GM21526 (cell line): Measurements from ENCODE around the gene WASHC4.
A peak's percentile ranks its signal among the peaks of the same experiment; 100 is the strongest.

Experiments used
- ATAC-seq: cut with Tn5 transposase; IDR thresholded peaks from one replicate; pipeline ENCODE4 v1.9.1; 2021; ENCODE audit warnings: moderate library complexity; ENCODE audit not compliant: unreplicated experiment, low FRiP score

WASHC4 gene

GRCh38 chr12:105107494-105108371 lies at the start of gene WASHC4:
Gene WASHC4 (plus strand): TSS chr12:105107731. CDS start chr12:105107801, 70 bp downstream.
- ATAC-seq, result peak; percentile 86

GRCh38 chr12:105060715-105061378 lies 46.7 kb upstream of the WASHC4 start:
- ATAC-seq, result no peak

- no peak for ATAC-seq
Observed at GRCh38 chr12:105064564-105065178, 42.9 kb upstream of the WASHC4 start.

GRCh38 chr12:105067511-105068031 lies 40.0 kb upstream of the WASHC4 start:
- no peak for ATAC-seq

GRCh38 chr12:105069936-105070702 lies 37.4 kb upstream of the WASHC4 start:
- ATAC-seq, result no peak

- no peak for ATAC-seq
Observed at GRCh38 chr12:105071981-105072380, 35.5 kb upstream of the WASHC4 start.

GRCh38 chr12:105072888-105073488 lies 34.5 kb upstream of the WASHC4 start:
- ATAC-seq, result no peak

- ATAC-seq, result no peak
Observed at GRCh38 chr12:105076098-105076497, 31.4 kb upstream of the WASHC4 start.

- no peak for ATAC-seq
Observed at GRCh38 chr12:105076913-105077312, 30.6 kb upstream of the WASHC4 start.

- no peak for ATAC-seq
Observed at GRCh38 chr12:105077435-105077834, 30.1 kb upstream of the WASHC4 start.

- no peak for ATAC-seq
Observed at GRCh38 chr12:105078712-105079570, 28.6 kb upstream of the WASHC4 start.

- no peak for ATAC-seq
Observed at GRCh38 chr12:105083031-105083430, 24.5 kb upstream of the WASHC4 start.

GRCh38 chr12:105083551-105084105 lies 23.9 kb upstream of the WASHC4 start:
- no peak for ATAC-seq

- peak; percentile 78 for ATAC-seq
Observed at GRCh38 chr12:105084251-105085250, 23.0 kb upstream of the WASHC4 start, which contains the start of gene ALDH1L2. Gene ALDH1L2 (minus strand): TSS chr12:105084458. CDS start chr12:105084436, 22 bp downstream.

GRCh38 chr12:105085501-105085900 lies 22.0 kb upstream of the WASHC4 start:
- no peak for ATAC-seq

GRCh38 chr12:105089817-105090216 lies 17.7 kb upstream of the WASHC4 start:
- ATAC-seq, result no peak

GRCh38 chr12:105090361-105090760 lies 17.2 kb upstream of the WASHC4 start:
- ATAC-seq, result no peak
